SK-N-MC (cell line): Measurements from ENCODE around the gene LRP1B.

Source experiments
- DNase-seq: peaks from one replicate; pipeline ENCODE4 v3.0.0-alpha.2; 2011; ENCODE audit warnings: low read depth, low spot score
- H3K27ac ChIP-seq: fragments of 200-600 bp; sonication (generic); 2 replicates; pipeline ENCODE4 v1.5.1; 2016; ENCODE audit warnings: mixed run types
- H3K36me3 ChIP-seq: fragments of 200-600 bp; sonication (generic); 2 replicates; pipeline ENCODE4 v1.6.1; 2017; ENCODE audit warnings: antibody characterized with exemption, low read length, mixed read lengths; ENCODE audit not compliant: insufficient read depth
- H3K4me3 ChIP-seq: fragments of 200-600 bp; sonication (generic); 2 replicates; pipeline ENCODE4 v1.5.1; 2016
- H3K9ac ChIP-seq: fragments of 200-600 bp; sonication (generic); 2 replicates; pipeline ENCODE4 v1.8.0; 2017; ENCODE audit warnings: mixed run types, mixed read lengths; ENCODE audit not compliant: insufficient read length
- H3K9me3 ChIP-seq: fragments of 200-600 bp; sonication (generic); 2 replicates; pipeline ENCODE4 v1.6.1; 2017; ENCODE audit warnings: low read depth, mild to moderate bottlenecking, antibody characterized with exemption, low read length, moderate library complexity, mixed read lengths
- EZH2 ChIP-seq: fragments of 200-600 bp; sonication (generic); IDR thresholded peaks from one replicate; pipeline ENCODE4 v1.6.1; 2017; ENCODE audit warnings: antibody characterized with exemption
- FOXP2 ChIP-seq: optimal IDR thresholded peaks from 2 replicates; pipeline ENCODE3; 2011; ENCODE audit warnings: mild to moderate bottlenecking, moderate library complexity; ENCODE audit not compliant: insufficient read depth; ENCODE audit errors: extremely low read length, control extremely low read depth
- POLR2AphosphoS5 ChIP-seq: IDR thresholded peaks from 2 replicates; pipeline ENCODE4 v1.6.1; 2012; ENCODE audit warnings: mild to moderate bottlenecking, low read depth, low read length, borderline replicate concordance

The LRP1B gene

DNA sequence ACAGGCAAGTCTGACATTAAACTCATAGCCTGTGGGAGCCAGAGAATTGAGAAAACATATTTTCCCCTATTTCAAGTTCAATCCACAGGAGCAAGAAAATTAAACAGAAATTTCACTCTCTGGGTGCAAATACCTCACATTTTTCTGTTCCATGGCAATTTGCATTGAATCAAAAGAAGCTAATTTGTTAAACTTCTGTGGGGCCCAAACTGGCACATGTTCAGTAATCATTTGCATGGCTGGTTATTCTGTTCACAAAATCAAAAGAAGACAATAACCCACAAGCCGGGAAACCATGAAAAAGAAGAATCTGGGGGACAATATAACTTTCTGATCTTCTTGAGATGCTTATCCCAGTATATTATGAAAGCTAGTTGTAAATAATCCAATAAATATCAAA is 363.1 kb downstream of the LRP1B start:
- no peaks in the 10 kb centered on the region for H3K9me3 ChIP-seq

DNA sequence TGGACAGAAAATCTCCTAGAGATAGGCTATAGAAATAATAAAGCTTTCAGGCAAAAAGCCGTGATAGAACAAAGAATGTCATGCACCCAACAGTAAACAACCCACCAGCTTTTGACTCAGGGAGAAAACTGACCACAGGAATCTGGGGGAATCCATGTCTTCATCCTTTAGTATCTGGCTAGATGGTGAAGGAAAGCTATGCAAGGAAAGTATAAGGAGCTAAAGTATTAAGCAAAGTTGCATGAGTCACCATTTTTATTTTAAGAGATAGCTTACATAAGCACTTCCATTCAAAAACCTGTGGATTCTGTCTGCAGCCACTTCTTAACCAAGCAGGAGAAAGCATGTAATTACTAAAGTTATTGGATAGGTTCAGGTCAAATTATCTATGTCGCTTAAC is 363.8 kb downstream of the LRP1B start:
- peak overlapping the region; percentile 48 for H3K4me3 ChIP-seq
- H3K27ac ChIP-seq = peak overlapping the region; percentile 85; the same call in 1 of the 2 replicates
- H3K9ac ChIP-seq = peak overlapping the region; percentile 25
- TF ChIP-seq EZH2 (no peak), FOXP2 (no peak), POLR2AphosphoS5 (no peak; the same call in 1 of the 2 replicates)
- peak; percentile 47 for DNase-seq
- no peaks in the 10 kb centered on the region for H3K36me3 ChIP-seq
- H3K9me3 ChIP-seq = no peaks in the 10 kb centered on the region

More for the DNA sequence above, 363.1 kb downstream of the LRP1B start:
- Histone ChIP-seq H3K27ac (peak overlapping the region; percentile 85), H3K4me3 (peak overlapping the region; percentile 48), H3K9ac (peak overlapping the region; percentile 25), H3K36me3 (no peaks in the 10 kb centered on the region)
- TF ChIP-seq POLR2AphosphoS5 (no peak), EZH2 (no peak), FOXP2 (no peak)
- no peak for DNase-seq

DNA sequence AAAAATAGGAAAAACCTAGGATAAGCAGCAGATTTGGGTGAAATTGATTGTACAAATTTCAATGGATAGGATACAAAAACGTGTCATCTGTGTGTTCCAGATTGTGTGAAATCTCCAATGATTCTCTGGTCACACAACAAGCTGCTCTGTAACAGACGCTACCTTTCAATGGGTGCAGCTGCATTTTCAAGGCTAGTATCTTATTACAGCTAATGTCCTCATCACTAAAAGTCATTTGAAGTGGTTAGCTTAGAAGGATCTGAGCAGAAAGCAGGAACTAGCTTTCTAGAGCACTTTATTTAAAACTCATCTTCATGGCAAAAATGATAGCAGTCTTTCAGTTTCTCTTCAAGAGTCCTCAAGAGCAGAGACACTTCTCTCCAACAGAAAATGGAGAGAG is 364.6 kb downstream of the LRP1B start:
- TF ChIP-seq FOXP2 = no peak
- TF ChIP-seq EZH2 = no peak
- no peak for TF ChIP-seq POLR2AphosphoS5
- no peak for DNase-seq
- Histone ChIP-seq H3K9ac (no peak overlapping the region), H3K36me3 (no peaks in the 10 kb centered on the region), H3K4me3 (no peak overlapping the region), H3K27ac (no peak overlapping the region), H3K9me3 (no peaks in the 10 kb centered on the region)

DNA sequence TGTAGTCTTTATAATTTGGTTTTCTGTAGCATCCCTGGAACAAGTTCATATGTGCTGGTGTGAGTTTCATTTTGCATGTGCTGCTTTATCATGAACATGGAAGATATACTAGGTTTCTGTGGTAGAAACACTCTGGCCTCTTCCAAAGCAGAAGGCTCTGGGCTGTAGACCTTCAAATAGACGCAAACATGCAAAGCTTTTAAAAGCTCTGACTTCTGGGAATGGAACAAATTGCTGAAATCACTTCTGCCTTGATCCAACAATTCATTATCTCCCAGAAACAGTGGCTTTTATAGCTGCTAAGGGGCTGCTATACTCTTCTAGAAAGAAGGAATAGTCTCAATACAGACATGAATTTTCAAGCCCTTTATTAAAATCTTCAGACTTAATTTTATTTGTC is 382.2 kb downstream of the LRP1B start:
- Histone ChIP-seq H3K9me3 (no peaks in the 10 kb centered on the region), H3K4me3 (no peak overlapping the region), H3K27ac (no peak overlapping the region), H3K36me3 (no peaks in the 10 kb centered on the region), H3K9ac (no peak overlapping the region)
- no peak for DNase-seq
- TF ChIP-seq EZH2 (no peak), POLR2AphosphoS5 (no peak), FOXP2 (no peak)

DNA sequence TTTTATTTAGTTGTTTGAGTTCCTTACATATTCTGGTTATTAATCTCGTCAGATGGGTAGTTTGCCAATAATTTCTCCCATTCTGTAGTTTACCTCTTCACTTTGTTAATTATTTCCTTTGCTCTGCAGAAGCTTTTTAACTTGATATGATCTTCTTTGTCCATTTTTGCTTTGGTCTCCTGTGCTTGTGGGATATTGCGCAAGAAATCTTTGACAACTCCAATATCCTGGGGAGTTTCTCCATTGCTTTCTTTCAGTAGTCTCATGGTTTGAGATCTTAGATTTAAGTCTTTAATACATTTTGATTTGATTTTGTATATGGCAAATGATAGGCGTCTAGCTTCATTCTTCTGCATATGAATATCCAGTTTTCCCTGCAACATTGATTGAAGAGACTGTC is 389.2 kb downstream of the LRP1B start:
- no peak overlapping the region for H3K9ac ChIP-seq
- no peaks in the 10 kb centered on the region for H3K36me3 ChIP-seq
- no peak overlapping the region for H3K4me3 ChIP-seq
- no peak for TF ChIP-seq EZH2
- no peak for TF ChIP-seq POLR2AphosphoS5
- no peak for TF ChIP-seq FOXP2
- no peaks in the 10 kb centered on the region for H3K9me3 ChIP-seq
- H3K27ac ChIP-seq = no peak overlapping the region
- no peak for DNase-seq

DNA sequence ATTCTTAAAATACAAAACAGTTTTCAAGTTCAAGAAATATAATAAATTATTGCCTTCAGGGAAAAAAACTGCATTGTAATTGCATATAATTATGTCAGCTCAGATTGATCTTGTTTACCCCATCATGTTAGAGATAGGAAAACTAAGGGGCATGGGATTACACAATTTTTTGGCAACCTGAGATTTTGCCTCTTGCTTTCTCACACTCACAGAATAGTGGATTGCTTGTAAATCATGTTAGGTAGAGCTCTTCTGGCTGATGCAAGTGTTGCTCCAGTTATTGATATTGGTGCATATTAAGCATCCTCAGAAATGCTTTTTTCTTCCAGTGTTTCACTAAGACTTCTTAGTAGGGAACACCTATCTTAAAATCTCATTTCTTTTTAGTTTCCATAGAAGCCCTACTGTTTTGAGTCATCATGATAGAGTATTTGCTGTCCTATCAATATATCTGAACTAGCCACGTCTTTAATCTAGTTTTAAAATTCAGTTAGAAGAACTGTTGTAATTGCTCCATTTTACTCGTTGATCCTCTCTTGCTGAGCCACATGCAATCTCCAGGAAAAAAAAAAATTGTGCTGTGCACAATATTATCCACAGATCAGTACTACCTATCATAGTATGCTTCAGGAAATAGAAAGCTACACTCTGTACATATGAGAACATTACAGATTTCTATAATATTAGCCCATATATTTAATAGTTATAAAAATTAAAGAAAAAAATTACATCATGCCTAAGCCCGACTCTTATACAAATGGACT is 393.1 kb downstream of the LRP1B start:
- Histone ChIP-seq H3K9me3 (no peaks in the 10 kb centered on the region), H3K36me3 (no peaks in the 10 kb centered on the region), H3K4me3 (no peak overlapping the region), H3K27ac (no peak overlapping the region), H3K9ac (no peak overlapping the region)
- no peak for TF ChIP-seq POLR2AphosphoS5
- no peak for TF ChIP-seq FOXP2
- no peak for TF ChIP-seq EZH2
- DNase-seq = no peak

DNA sequence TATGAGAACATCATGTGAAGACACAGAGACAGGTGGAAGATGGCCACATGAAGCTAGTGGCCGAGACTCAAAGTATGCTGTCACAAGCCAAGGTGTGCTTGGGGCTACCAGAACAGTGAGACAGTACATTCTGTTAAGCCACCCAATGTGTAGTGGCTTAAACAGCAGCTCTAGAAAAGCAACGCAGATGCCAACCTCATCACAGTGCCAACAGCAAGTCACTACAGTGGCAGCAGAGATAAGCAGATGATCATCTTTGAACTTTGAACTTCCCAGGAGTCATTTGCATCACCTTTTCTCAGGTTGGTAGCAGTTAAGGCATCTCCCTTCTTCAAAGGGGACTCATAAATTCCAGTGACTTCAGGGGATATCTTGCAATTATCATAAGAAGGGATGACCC is 394.4 kb downstream of the LRP1B start:
- Histone ChIP-seq H3K9me3 (no peaks in the 10 kb centered on the region), H3K36me3 (no peaks in the 10 kb centered on the region), H3K4me3 (no peak overlapping the region), H3K27ac (no peak overlapping the region), H3K9ac (no peak overlapping the region)
- DNase-seq = no peak
- TF ChIP-seq POLR2AphosphoS5 = no peak

DNA sequence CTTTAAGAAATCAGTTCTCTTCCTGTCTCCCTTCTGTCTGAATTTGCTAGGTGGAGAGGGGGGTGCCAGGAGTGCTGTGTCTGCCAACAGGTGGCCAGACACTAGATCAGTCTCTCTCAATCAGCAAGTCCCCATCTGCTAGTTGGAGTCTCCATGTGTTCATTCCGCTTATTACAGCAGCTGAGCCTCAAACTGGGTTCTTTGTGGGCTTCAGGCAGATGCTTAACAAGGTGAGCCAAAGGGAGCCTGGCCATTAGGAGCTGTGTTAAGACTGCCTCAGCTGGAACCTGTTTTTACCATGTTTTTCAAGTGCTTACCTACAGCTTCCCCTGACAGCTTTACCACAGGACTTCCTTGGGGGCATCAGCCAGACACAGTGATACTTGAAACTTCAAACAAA is 401.9 kb downstream of the LRP1B start:
- H3K9ac ChIP-seq = no peak overlapping the region
- TF ChIP-seq EZH2 (no peak), POLR2AphosphoS5 (no peak), FOXP2 (no peak)
- H3K27ac ChIP-seq = no peak overlapping the region
- no peak for DNase-seq
- H3K4me3 ChIP-seq = no peak overlapping the region
- no peaks in the 10 kb centered on the region for H3K36me3 ChIP-seq
- H3K9me3 ChIP-seq = no peaks in the 10 kb centered on the region

DNA sequence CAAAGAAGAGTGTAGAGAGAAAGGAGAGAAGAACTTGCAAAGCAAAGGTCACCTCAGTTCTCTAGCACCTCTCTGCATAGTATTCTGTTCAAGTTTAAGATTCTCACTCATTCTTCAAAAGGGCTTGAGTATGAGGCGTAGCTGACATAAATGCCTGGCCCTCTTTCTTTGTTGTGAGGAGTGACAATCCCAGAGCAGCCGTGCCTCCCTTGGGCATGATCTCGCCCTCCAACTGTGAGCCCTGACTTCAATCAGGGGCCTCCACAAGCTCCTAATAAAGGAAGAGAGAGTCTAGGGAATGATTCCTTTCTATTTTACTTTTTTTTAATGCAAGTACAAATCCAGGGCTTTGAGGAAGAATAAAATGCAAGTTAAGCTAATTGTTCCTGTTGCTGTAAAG is 402.7 kb downstream of the LRP1B start:
- H3K4me3 ChIP-seq = no peak overlapping the region
- DNase-seq = no peak
- no peak overlapping the region for H3K9ac ChIP-seq
- no peak overlapping the region for H3K27ac ChIP-seq
- no peaks in the 10 kb centered on the region for H3K9me3 ChIP-seq
- TF ChIP-seq POLR2AphosphoS5 (no peak), EZH2 (no peak), FOXP2 (no peak)
- no peaks in the 10 kb centered on the region for H3K36me3 ChIP-seq
